ENCODE data around the gene SLC25A2.
"Not testable (repeated sequence)": the region's sequence is repeated elsewhere in the genome, so short reads cannot be mapped to it uniquely, and the experiment has no call there.

DNA sequence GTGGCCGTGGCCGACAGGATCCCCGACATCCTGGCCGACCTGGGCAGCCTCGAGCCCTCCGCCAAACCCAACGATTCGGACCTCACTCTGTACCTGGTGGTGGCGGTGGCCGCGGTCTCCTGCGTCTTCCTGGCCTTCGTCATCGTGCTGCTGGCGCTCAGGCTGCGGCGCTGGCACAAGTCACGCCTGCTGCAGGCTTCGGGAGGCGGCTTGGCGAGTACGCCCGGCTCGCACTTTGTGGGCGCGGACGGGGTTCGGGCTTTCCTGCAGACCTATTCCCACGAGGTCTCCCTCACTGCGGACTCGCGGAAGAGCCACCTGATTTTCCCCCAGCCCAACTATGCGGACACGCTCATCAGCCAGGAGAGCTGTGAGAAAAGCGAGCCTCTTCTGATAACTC, 42.2 kb upstream of the SLC25A2 start:
- TF ChIP-seq CTCF, POLR2A (IDR thresholded peaks at IDR 0.05): not testable (repeated sequence)
